Measurements from ENCODE around the gene OR9Q1.

The OR9Q1 gene

GRCh38 chr11:58179648-58180047 is 156.0 kb downstream of the OR9Q1 start:
- no peak overlapping the region for H3K4me3 ChIP-seq (replicated peaks in 1 of 2; ENCODE audit: low read depth in 2 of 2, low read length in 2 of 2)
- TF ChIP-seq CTCF (IDR thresholded peaks at IDR 0.05; ENCODE audit: low read depth, low read length): no peak
- DNase-seq (ENCODE audit: low read depth in 2 of 2): no peak

- no peak for TF ChIP-seq CTCF (IDR thresholded peaks at IDR 0.05; ENCODE audit: low read depth, low read length)
- DNase-seq (ENCODE audit: low read depth in 2 of 2): no peak
- no peak overlapping the region for H3K4me3 ChIP-seq (replicated peaks in 1 of 2; ENCODE audit: low read depth in 2 of 2, low read length in 2 of 2)
Measured at GRCh38 chr11:58186938-58187337, 163.3 kb downstream of the OR9Q1 start.

- H3K4me3 ChIP-seq (replicated peaks in 1 of 2; ENCODE audit: low read depth in 2 of 2, low read length in 2 of 2): no peak within 1 kb of the TSS
- DNase-seq (ENCODE audit: low read depth in 2 of 2): no peak
- no peak for TF ChIP-seq CTCF (IDR thresholded peaks at IDR 0.05; ENCODE audit: low read depth, low read length)
Measured at GRCh38 chr11:58188770-58189169, 165.1 kb downstream of the OR9Q1 start, which contains the start of gene OR9Q2. Gene OR9Q2 (plus strand): TSS chr11:58189070. CDS start chr11:58190491, 1,421 bp downstream.

GRCh38 chr11:58192229-58192628 is 168.5 kb downstream of the OR9Q1 start:
- DNase-seq (ENCODE audit: low read depth in 2 of 2): no peak
- TF ChIP-seq CTCF (IDR thresholded peaks at IDR 0.05; ENCODE audit: low read depth, low read length): no peak
- H3K4me3 ChIP-seq (replicated peaks in 1 of 2; ENCODE audit: low read depth in 2 of 2, low read length in 2 of 2): no peak overlapping the region

GRCh38 chr11:58193391-58193790 is 169.7 kb downstream of the OR9Q1 start:
- no peak for TF ChIP-seq CTCF (IDR thresholded peaks at IDR 0.05; ENCODE audit: low read depth, low read length)
- H3K4me3 ChIP-seq (replicated peaks in 1 of 2; ENCODE audit: low read depth in 2 of 2, low read length in 2 of 2): no peak overlapping the region
- DNase-seq (ENCODE audit: low read depth in 2 of 2): no peak

- no peak for DNase-seq (ENCODE audit: low read depth in 2 of 2)
- no peak overlapping the region for H3K4me3 ChIP-seq (replicated peaks in 1 of 2; ENCODE audit: low read depth in 2 of 2, low read length in 2 of 2)
- no peak for TF ChIP-seq CTCF (IDR thresholded peaks at IDR 0.05; ENCODE audit: low read depth, low read length)
Measured at GRCh38 chr11:58195939-58196338, 172.3 kb downstream of the OR9Q1 start.

- no peak for DNase-seq (ENCODE audit: low read depth in 2 of 2)
- H3K4me3 ChIP-seq (replicated peaks in 1 of 2; ENCODE audit: low read depth in 2 of 2, low read length in 2 of 2): no peak overlapping the region
- TF ChIP-seq CTCF (IDR thresholded peaks at IDR 0.05; ENCODE audit: low read depth, low read length): no peak
Measured at GRCh38 chr11:58199271-58199670, 175.6 kb downstream of the OR9Q1 start.

Measured in cardiac fibroblast (primary cell).